ENCODE measurements around the gene GPR176.
A peak's percentile ranks its signal among the peaks of the same experiment; 100 is the strongest.

Gene GPR176

DNA sequence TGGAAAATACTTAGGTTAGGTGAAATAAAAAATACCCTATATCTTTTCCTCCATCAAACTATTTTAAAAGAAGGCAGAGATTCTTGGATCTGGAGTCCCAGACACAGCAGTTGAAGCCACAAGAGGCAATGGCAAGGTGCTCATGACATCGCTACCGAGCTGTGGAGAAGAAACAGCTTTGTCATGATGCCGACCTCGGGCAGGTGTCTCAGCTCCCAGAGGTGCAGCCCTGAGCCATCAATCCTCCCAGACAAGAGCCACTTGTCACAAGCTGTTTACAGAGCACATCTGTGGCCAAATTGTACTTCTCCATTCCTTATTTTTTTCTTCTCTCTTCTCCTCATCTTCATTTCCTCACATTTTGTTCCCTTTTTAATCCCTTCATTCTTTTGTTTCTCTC, 50.8 kb downstream of the GPR176 start:
- intact Hi-C loops (cut with DNase I) = no loop called here
- DNase-seq = no peak

GRCh38 chr15:39868396-39868795, 51.7 kb downstream of the GPR176 start:
- intact Hi-C loops (cut with DNase I) = no loop called here
- DNase-seq = no peak

DNA sequence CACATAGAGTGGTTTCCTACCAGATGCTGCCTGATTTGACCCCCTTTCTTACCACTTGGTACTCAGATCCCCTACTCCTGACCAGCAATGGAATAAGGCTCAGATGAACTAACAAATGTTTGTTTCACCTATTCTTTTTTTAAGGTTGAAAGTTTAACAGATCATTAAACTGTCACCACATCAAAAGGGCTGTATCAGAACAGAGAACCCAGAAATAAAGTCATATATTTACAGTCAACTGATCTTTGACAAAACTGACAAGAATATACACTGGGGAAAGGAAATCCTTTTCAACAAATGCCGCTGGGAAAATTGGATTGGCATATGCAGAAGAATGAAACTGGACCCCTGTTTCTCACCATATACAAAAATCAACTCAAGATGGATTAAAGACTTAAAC, 56.0 kb downstream of the GPR176 start:
- DNase-seq = no peak
- intact Hi-C loops (cut with DNase I) = no loop called here

GRCh38 chr15:39860871-39861270, 59.2 kb downstream of the GPR176 start:
- DNase-seq = no peak
- intact Hi-C loops (cut with DNase I) = no loop called here

GRCh38 chr15:39860200-39860599, 59.9 kb downstream of the GPR176 start:
- intact Hi-C loops (cut with DNase I) = no loop called here
- DNase-seq = no peak

GRCh38 chr15:39859636-39860035, 60.4 kb downstream of the GPR176 start:
- intact Hi-C loops (cut with DNase I) = no loop called here
- no peak for DNase-seq

DNA sequence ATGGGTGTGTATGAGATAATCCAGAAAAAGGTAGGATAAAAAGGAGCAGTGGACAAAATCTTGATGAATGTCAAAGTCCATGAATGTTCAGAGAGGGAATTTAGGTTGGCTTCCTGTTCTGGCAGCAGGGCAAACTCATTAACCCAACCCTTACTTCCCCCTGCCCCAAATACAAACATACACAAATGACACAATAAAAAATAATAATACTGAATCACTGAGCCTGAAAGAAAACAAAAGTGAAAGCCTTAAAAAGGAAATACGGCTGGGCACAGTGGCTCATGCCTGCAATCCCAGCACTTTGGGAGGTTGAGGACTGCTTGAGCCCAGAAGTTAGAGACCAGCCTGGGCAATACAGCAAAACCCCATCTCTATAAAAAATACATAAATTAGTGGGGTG, 62.9 kb downstream of the GPR176 start:
- no peak for DNase-seq
- intact Hi-C loops (cut with DNase I) = no loop called here

GRCh38 chr15:39856357-39856756, 63.7 kb downstream of the GPR176 start:
- intact Hi-C loops (cut with DNase I) = no loop called here

DNA sequence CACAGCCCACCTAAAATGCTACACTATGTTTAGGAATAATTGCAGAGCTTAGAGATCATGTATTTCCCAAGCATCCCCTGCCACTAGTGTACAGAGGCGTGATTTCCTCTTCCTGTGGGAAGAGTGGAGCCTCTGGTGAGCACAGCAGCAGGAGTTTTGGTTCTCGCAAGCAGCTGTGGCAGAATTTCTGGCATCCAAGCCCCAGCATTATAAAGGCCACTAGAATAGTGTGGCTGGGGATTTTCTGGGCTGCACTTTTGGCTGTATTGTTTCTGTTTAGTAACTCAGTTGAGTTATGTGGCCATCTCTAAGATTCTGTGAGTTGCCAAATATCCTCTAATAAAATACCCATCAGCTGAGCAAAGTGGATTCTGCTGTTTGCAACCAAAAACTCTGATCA, 64.7 kb downstream of the GPR176 start:
- intact Hi-C loops (cut with DNase I) = no loop called here
- DNase-seq = no peak

More at GRCh38 chr15:39856357-39856756, 63.7 kb downstream of the GPR176 start:
- DNase-seq = no peak

DNA sequence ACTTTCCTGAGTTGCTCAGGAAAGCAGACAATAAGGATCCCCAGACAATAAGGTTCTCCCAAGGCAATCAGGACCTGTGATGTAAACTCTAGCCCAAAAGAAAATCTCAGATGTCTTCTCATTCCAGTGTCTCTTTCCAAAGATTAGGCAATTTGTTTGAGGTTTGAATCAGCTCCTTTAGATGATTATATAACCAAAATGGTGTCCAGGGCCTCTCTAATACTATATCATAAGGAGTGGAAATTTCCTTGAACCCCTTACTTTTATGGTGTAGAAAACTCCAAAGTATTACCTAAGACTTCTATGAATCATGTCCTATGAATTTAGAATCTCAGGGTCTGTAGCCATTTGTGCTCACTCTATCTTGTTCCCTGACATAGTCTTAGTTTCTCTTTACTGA, 65.9 kb downstream of the GPR176 start:
- no peak for DNase-seq
- intact Hi-C loops (cut with DNase I) = no loop called here

DNA sequence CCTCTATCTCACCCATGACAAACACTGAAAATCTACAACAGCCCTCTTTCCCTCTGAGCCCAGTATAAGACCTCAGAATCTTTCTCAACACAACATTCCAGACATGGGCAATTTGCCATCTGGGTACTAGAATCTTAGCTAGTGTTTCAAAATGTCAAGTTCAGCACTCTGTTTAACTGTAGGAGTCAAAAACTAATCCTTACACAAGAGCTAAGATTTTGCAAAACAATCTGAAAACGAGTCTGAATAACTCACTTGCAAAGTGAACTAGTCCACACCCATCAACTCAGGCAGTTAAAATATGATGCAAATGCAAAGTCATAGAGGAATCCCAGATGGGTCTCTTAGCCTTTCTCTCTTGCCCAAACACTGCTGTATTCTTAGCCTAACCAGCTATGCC, 67.8 kb downstream of the GPR176 start:
- no peak for DNase-seq
- intact Hi-C loops (cut with DNase I) = no loop called here

- DNase-seq = no peak
- intact Hi-C loops (cut with DNase I) = no loop called here
These were observed 68.5 kb downstream of the GPR176 start for GRCh38 chr15:39851500-39852092.

- DNase-seq = no peak
- intact Hi-C loops (cut with DNase I) = no loop called here
These were observed 69.6 kb downstream of the GPR176 start for GRCh38 chr15:39850436-39850835.

DNA sequence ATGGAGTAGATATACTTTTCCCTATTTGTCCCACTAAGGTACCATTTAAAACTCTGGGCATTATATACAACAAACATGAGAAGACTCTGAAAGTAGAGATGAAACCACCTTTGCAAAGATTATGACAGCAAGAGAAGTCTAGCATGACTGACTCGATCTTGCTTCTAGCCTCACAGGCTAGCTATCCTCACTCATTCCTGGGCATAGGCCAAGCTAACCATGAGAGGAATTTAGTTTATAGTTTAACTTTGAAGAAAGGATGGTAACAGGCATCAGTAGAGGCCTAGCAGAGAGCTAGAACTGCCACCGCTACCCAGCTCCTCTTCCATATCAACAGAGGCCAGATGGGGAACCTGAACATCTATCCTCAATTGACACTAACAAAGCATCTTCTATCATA, 74.0 kb downstream of the GPR176 start:
- intact Hi-C loops (cut with DNase I) = no loop called here
- no peak for DNase-seq

GRCh38 chr15:39845582-39845981, 74.5 kb downstream of the GPR176 start:
- intact Hi-C loops (cut with DNase I) = no loop called here
- no peak for DNase-seq

DNA sequence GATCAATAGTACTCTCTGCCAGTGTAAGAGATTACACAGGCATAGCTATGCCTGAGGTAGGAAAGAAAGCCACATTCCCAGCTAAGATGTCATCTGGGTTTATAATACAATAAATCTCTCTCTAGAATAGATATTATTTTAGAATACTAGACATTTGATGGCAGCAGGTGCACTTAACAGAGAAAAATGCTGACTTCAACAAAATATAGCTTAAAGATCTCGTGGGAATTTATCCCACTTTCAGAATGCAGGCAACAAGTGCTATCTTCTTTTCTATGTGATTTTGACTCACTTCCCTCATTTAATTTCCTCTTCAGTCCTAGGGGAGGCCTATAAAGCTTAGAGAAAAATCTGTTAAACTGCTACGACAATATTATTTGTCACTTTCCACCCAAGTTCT, 76.5 kb downstream of the GPR176 start:
- DNase-seq = no peak
- intact Hi-C loops (cut with DNase I) = no loop called here

- intact Hi-C loops (cut with DNase I) = no loop called here
- no peak for DNase-seq
These were observed 82.6 kb downstream of the GPR176 start for GRCh38 chr15:39837454-39837853.

DNA sequence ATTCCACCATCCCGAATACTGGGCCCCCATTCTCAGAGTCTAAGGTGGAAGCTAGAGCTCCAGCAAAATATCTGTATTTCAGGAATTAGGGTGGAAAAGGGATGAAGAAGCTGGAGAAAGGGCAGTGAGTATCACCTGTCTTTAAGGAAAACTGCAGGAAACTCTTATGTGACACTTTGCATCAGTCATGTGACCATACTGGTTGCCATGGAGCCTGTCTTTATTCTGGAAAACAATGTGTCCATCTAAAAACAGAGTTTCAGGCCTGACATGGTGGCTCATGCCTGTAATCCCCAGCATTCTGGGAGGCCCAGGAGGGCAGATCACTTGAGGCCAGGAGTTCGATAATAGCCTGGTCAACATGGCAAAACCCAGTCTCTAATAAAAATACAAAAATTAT, 84.5 kb downstream of the GPR176 start:
- DNase-seq = no peak
- intact Hi-C loops (cut with DNase I) = no loop called here

- intact Hi-C loops (cut with DNase I) = no loop called here
- no peak for DNase-seq
These were observed 85.8 kb downstream of the GPR176 start for GRCh38 chr15:39834256-39834655.

GRCh38 chr15:39833515-39833981, 86.5 kb downstream of the GPR176 start:
- no peak for DNase-seq
- intact Hi-C loops (cut with DNase I) = no loop called here

DNA sequence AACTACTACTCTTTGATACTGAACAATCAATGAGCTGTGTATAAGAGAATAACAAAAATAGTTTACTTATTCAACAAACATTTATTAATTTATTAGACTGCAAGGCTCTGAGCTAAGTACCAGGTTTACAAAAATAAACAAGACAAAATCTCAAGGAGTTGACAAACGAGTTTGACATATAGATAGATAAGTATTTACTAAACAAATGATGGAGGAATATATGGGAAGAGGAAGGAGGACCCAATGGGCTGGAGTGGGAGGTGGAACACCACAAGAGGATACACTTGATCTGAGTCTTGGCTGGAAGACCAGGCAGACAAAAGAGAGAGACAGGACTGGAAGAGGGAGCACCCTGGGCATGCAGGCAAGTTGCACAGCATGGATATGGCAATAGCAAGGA, 89.9 kb downstream of the GPR176 start:
- intact Hi-C loops (cut with DNase I) = no loop called here
- DNase-seq = no peak

- peak in 8 of 10 donors; percentile 20 to 83 (median 36) for DNase-seq
- intact Hi-C loops (cut with DNase I) = no loop called here
These were observed 91.6 kb downstream of the GPR176 start for GRCh38 chr15:39828374-39828931.

DNA sequence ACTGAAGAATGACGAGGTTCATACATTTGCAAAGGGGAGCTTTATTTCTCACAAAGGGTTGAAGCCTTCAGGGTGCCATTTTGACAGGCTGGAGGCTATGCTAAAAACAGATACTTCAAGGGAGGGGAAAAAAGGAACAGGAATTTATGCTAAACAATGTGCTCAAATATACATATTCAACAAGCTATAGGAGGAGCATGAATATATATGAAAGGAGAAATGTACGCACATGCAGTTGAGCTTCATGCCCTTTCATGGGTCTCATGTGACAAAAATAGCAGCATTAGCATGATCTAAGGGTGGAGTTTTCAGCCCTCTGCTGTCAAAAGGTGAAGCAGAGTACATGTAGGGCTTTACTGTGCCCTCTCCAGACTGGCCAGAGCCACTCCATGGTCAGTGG, 93.1 kb downstream of the GPR176 start:
- intact Hi-C loops (cut with DNase I) = no loop called here
- DNase-seq = no peak

All from posterior cingulate gyrus (tissue), 11 donors.